COLO668 (cell line): Measurements from ENCODE around the gene CFAP61.

Experiments used
- DNase-seq: peaks from one replicate; lab custom pipeline; 2025; ENCODE audit not compliant: unreplicated experiment; lab: John Stamatoyannopoulos, UW

Gene CFAP61

DNA sequence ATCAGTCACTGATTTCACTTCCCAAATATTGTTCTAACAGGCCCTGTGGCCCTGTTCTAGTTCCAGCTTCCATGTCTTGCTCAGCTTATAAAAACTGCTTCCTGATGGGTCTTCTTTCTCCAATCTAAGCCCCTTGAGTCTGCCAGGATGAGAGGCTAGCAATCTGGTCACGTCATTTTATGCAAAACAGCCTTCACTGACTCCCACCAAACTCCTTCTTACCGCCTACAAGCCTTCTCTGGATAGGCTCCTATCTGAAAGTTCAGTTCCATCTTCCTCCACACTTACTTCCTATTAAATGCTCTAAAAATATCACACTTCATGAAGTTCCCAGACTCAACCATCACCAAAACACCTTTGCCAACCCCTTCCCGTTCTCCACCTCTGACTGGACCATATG is 15.6 kb upstream of the CFAP61 start:
- DNase-seq = no peak

DNA sequence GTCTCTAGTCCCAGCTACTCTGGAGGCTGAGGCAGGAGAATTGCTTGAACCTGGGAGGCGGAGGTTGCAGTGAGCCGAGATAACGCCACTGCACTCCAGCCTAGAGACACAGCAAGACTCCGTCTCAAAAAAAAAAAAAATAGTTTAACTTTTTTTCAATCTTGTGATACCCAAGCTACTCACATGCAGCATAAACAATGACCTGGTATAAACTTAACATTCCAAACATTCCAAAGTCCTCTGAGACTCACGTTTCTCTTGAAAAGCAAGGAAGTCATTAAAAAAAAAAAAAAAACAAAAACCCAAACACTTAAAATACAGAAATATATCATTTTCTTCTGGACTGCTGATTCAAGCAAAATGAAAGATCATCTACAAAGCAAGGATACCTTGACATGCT is 14.4 kb upstream of the CFAP61 start:
- DNase-seq = no peak

DNA sequence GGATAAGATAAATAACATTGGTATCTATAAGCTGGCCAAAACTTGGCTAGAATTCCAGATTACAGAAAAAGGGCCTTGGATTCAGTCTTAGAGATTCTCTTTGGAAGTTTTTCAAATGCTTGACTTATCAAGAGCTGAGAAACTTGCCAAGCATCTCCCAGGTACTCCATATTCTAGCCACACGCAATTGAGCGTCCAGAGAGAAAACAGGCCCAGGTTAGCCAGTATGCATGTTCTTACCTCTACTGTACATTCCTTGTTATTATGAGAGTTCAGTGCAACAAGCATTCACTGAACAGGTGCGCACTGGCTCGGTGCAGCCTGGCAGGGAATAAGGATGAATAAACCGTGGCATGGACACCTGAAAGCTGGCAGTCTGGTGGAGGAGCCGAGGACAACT is 13.7 kb upstream of the CFAP61 start:
- DNase-seq = no peak

DNA sequence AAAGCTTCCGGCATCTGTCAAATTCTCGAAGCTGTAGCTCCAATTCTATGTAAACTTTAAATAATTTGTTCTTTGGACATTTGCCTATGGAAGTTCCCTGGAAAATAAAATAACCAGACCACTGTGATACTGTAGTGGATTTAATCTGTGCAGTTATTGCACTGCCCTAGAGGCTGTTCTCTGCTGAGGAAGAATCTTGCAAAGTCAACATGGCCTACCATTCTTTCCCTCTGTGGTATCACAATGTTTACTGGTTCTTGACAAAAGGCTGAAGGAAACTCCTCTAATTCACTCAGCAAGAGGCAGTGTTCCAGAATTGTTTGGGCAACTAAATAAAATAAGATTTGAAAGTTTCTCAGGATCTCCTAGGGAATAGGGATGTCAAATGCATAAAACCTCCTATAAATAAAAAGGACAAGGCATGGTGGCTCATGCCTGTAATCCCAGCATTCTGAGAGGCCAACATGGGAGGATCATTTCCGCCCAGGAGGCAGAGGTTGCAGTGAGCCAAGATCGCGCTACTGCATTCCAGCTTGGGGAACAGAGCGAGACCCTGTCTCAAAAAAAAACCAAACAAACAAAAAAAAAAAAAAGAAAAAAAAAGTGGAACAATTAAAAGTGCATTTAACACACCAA is 12.5 kb upstream of the CFAP61 start:
- DNase-seq = no peak

DNA sequence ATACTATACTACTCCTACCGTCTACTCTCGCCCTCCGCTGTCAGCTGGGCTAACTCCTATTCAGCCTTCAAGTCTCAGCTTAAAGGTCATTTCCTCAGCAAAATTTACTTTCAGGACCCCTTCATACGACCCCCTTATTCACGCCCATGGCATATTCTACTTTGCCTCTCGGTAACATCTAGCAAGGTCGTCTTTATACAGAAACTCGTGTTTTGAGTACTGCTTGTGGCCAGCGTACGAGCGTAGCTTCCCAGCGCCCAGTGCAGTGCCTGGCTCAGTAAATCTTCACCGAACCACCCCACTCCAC is 612 bp upstream of the CFAP61 start:
- no peak for DNase-seq

DNA sequence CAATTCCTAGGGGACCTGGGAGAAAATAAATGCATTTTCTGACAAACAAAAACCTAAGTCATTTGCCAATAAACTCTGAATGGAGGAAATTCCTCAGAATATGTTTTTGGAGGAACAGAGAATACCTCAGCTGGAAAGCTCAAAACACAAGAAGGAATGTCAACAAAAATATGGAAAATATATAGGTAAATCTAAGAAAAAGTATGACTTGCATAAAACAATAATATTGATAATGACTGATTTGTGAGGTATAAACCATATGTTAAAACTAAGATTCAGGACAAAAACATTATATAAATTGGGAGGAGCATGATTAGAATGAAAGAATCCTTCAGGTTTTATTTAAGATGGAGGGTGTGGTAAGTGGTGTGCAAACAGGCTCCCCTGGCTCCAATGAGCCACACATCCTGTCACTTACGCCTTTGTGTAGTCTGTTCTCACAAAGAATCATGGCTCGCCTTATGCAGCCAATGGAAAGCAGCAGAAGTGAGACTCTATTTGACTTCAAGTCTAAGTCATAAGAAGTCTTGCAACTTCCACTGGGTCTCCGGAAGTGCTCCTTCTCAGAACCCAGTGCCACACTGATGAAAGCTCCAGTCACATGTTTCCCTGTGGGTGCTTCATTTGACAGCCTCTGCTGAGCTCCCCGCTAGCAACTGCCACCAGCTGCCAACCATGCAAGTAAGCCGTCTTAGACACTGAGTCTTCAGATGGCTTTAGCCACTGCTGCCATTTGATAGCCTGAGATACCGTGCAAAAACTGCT is 8.1 kb downstream of the CFAP61 start:
- no peak for DNase-seq

DNA sequence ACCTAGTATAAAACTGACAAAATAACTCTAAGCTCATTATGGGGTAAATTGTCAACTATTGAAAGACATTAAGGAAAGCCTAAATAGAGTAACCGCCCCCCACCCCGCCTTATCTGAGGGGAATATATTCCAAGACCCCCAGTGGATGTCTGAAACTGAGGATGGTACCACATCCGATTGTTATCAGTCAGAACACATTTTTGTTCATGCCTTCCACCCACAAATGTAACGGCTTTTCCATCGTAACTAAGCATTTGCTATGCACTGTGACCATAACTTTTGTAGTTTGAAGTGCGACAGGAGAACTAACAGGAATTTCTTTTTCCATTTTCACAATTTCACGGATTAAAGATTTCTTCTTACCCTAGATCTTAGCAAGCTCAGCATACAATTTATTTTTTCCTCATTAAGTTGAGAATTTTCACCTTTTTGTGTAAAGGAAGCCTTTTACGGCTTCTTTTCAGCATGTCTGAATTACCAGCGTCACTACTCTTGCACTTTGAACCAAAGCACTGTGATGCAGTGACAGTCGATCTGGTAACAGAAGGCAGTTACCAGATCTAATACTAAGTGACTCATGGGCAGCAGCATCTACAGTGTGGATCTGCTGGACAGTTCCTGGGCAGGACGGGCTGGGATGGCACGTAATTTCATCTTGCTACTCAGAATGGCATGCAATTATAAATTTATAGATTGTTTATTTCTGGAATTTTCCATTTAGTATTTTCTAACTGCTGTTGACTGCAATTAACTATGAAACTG is 11.8 kb downstream of the CFAP61 start:
- no peak for DNase-seq

DNA sequence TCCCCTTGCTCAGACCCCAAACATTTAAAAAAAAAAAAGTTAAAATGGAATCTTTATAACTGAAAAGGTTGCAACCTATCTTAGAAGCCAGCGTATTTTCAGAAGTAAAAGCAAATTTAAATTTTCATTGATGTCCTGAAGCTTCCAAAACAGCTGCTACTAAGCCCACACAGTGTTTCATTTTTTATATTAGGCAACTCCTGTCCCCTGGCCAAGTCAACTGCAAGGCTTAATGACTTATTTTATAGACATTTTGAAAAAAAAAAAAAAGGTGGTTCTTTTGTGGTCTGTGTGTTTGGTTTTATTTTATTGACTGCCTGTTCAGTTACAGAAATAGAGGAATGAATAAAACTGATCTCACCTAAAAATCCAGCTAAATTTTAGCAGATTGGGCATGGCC is 13.0 kb downstream of the CFAP61 start:
- no peak for DNase-seq

DNA sequence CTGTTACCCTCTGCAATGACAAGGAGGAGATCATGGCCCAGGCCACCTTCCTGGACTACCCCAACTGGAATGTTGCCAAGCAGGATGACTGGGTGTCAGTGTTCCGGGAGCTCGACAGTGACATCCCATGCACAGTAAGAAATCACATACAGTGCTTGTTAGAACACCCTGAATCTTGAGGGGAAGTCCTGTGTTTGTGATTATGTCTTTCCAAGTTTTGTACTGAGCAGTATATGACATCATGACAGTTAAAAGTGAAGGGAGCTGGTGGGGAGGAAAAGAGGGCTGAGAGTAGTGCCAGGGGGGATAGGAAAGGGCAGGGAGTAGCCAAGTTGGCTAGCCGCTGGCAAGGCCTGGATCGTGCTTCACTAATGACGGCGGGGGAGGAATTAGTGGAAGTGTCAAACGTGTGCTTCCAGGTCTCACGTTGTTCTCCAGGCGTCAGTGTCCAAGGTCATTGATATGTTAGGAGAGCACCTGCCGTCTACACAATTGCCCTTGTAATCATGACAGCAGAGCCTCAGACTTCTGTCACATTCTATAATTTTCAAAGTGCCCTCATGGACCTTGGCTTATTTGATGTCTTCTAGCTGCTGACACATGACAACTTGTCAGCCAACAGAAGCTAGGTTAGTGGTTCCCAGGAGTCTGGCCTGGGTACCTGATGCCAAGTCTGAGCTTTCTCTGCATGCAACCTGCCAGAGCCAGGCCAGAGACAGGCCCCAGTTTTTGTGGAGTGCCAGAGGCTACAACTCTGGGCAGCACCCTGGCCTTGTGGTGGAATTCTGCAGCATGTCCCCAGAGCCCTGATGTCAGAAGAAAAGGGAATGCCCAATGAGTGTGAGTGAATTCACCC is 18.8 kb downstream of the CFAP61 start:
- no peak for DNase-seq

DNA sequence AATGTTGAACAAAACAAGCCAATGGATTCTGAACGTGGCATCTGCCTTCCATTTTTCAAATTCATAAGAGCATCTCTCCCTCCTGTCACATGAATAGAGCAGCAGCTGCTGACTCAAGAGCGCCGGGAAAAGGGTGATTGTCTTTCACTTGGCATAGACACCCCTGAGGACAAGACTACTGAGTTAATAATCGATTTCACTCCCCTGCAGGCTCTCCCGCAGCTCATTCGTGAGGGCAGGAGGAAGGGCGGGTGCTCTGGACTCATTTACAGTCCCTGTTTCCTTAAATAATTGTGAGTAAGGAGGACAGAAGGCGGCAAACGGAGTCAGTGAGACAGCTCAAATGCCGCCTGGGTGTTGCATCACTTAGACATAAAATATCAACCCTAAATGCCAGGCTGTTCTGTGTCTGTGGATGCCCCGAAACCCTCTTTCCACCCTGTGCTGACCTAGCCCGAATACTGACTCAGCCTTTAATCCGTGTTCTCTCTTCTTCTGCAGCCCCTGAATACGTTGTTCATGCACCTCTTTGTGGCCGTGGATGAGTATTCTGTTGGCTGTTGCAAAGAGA is 21.6 kb downstream of the CFAP61 start:
- peak; percentile 63 for DNase-seq

DNA sequence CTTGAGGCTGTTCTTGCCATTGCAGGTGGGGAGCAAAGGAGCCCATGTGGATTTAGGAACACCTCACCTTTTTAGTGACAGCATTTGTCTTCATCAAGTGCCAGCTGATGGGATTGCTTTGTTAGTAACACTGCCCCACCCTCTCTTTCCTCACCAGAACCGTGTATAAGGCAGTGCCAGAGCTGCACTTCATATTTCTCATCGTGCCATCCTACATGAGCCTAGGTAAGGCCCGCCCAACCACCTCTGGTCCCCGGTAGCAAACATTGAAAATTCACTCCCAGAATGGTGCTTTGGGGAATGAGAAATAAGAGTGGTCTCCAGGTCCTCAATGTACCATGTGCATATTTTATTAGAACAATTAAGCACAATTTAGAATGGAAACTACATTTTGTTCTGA is 22.7 kb downstream of the CFAP61 start:
- no peak for DNase-seq

DNA sequence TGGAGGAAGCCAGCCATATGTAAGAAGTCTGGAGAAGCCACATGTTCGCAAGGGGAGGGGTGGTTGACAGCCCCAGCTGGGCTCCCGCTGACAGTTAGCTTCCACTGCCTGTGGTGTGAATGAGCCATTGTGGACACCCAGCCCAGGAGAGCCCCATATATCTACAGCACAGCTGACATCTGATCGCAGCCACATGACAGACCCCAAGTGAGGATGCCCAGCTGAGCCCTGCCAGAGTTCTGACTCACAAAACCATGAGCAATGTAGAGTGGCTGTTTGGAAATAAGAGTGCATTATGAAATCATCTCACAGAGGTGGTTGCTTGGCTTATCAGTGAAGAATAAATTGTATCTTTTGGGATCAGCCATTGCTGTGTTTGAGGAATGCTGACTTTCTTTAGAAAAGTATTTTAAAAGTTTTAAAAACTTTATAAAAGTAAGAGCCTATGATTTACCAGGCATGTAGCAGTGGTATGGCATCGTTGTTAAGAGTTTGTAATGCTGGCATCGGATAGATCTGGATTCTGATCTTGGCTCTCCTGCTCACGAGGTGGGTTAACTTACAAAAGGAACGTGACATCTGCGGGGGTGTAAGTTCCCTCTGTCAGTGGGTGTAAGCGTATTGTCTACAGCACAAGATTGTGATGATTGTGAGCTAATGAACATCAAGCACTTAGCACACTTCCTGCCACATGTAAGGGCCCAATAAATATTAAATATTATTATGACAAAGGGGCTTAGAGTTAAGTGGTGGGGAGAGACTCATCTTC is 24.1 kb downstream of the CFAP61 start:
- no peak for DNase-seq

DNA sequence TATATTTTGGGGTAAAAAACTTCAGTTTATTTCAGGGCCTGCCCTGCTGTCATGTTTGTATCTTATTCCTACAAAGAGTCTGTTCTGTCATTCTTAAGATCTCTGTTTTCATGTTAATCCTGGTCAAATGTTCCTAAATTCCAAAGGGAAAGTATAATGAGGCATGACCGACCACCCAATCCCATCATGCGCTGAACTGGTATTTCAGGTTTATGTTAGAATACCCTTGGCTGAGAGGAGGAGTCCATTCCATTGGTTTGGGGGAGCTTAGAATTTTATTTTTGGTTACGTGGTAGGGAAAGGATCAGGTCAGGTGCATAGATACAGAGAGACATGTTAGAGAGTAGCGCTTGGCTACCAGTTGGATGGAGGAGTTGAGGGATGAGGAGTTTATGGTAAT is 25.7 kb downstream of the CFAP61 start:
- DNase-seq = no peak

DNA sequence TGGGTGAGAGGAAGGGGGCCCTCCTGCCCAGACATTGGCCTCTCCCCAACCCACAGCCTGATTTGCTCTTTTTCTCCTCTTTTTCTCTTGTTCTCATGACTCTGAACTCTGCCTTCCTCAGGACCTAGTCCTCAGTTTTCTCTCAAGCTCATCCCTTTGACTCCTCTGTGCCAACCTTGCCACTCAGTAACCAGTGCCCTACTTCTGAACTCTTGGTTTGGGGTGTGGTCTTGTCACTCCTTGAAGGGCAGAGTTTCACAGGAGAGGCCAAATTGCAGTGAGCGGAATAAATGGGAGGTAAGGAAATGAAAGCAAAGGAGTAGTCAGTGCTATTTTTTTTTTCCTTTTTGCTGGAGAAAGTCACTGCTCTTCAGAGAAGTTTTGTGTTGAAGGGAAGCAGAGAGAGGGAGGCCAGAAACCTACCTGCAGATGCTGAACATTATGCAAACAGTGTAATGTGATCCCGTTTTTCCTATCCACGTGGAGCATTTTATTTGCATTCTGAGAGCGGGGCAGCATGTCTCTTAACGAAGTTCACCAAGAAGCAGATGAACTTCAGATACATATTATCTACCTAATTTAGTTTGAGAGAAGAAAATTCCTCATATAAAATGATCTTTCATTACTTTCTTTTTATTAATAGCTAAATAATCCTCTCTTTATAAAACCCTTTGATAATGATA is 26.9 kb downstream of the CFAP61 start:
- DNase-seq = peak; percentile 50

DNA sequence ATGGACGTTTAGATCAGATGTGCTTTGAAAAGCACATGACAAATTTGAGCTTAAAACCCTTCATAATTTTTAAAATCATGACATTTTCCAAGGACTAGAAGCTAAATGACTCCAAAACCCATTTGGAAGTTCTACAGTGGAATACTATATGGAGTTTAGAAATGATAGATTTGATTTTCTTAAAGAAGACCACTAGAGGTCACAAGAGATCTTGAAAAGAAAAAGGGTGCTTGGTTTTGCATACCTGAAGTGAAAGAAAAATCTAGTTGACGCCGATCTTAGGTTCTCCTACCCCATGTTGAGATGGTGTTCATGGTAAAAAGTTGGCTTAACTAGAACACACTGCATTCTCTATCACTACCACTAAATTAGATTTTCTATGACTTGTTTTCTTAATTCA is 31.5 kb downstream of the CFAP61 start:
- no peak for DNase-seq

DNA sequence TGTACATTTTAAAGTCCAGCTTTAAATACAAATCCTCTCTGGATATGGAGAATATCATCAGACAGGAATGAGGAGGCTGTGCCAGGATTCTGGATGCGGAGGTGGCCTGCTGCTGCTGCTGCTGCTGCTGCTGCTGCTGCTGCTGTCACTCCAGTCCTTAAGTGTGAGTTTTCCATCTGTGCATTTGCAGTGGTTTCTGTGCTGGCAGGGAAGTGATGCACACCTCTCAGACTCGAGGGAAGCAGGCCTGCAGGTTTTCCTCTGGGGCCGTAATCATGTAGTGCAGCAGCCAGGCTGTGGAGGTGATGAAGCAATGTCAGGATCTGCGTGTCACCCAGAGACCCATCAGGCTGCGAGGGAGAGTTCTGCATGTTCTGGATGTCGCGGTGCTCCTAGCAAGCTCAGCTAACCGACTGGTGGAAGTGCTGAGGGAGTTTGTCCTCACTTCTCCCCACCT is 32.0 kb downstream of the CFAP61 start:
- no peak for DNase-seq

DNA sequence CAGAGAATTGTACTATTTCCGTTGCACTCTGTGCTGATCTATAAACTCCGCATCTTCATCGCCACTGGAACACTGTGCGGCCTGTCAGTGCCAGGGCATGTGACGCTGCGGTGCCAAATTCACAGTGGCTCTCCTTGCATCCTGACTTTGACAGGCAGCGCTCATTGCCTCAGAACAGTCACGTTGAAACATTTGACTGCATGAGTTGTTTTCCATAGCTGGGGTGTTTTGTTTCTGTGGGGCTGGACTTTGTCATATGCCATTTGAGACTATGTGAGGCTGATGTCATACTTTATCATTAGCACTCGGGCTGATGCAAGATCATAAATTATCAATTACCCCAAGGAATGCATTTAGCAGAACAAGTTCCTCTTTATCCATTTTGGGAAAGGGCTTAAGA is 32.7 kb downstream of the CFAP61 start:
- peak; percentile 24 for DNase-seq

DNA sequence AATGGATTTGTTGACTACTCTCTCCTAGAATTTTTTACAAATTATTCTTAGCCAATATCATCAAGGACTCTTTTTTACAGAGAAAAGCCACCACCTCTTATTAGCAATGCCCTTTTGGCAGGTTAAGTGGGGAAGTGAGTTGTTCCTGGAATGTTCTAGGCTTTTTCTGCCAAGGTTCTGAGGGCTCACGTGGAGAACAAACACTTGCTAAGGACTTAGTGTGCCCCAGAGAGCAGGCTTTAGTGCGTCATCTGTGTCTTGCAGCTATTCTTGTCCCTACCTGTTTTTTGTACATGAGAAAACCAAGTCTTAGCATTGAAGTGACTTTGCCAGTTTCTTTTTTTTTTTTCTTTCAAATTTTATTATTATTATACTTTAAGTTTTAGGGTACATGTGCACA is 33.5 kb downstream of the CFAP61 start:
- no peak for DNase-seq

DNA sequence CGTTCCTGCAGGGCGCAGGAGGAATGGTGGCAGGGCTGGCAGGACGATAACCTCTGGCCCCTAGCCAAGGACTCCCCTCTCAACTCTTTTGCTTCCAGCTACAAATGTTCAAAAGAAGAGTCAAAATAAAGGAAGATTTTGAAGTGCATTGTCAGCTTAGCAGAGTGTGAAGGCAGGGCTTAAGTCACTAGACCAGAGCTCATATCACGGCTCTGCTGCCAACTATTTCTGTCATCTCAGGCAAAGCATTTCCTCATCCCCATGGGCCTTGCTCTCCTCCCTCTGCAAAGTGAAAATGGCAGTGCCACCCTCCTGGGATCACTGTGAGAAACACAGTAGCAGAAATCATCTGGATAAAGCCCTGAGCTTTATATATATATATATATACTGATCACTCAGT is 36.7 kb downstream of the CFAP61 start:
- no peak for DNase-seq

DNA sequence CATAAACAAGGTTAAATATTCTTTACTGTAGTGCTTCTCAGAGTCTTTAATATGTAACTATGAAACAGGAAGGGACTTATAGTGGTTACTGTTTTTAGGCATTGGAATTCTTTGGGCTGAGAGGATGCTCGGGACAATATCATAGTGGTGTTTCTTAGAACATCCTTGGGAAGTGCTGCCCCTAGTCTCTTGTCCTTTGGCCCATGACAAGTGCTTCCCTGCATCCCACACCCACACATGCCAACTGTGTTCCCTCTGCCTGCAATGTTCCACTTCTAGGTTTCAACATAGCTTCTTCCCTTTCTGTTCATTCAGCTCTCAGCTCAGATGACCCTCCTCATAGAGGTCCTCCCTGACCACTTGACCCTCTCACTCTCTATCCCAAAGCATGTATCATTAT is 37.6 kb downstream of the CFAP61 start:
- no peak for DNase-seq
